ENCODE data around the gene JOSD1. TPM values are rescaled to one million over a fixed set of nuclear protein-coding genes. Genes with fewer than 3 reads are reported as not detected.

Gene JOSD1
- total RNA-seq, 4 donors from 2014 or later: 46.7 to 76.6 (median 62.2) TPM

DNA sequence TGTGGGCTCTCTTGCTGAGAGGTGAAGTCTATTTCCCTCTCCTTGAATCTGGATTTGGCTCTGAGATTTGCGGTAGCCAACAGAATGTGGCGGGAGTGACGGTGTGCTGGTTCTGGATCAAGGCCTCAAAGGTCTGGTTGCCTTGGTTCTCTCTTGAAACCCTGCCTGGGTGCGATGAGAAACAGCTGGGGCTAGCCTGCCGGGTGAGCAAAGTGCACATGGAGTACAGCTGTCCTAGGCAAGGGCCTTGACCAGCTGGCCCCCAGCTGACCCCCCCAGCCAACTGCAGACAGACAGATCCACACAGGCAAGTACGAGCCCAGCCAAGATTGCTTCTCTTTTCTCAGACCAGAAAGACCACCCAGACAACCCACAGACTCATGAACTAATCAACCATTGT is 44.2 kb upstream of the JOSD1 start:
- Histone ChIP-seq H3K36me3 (peaks cover 85 to 91% of the 10 kb centered on the region in 2 donors), H3K27ac (no peak overlapping the region), H3K4me3 (replicated peaks in 1 of 3) (no peak overlapping the region), H3K4me1 (no peaks in the 10 kb centered on the region), H3K9me3 (no peaks in the 10 kb centered on the region), H3K27me3 (no peaks in the 10 kb centered on the region)
- intact Hi-C loops (cut with DNase I): no loop called here
- DNase-seq: no peak
- 90 to 93% methylated on average over 5 to 6 of the region's 6 CpGs for WGBS, 2 donors
- no peak for TF ChIP-seq POLR2A (IDR thresholded peaks at IDR 0.05)
- TF ChIP-seq, protein P1, sequence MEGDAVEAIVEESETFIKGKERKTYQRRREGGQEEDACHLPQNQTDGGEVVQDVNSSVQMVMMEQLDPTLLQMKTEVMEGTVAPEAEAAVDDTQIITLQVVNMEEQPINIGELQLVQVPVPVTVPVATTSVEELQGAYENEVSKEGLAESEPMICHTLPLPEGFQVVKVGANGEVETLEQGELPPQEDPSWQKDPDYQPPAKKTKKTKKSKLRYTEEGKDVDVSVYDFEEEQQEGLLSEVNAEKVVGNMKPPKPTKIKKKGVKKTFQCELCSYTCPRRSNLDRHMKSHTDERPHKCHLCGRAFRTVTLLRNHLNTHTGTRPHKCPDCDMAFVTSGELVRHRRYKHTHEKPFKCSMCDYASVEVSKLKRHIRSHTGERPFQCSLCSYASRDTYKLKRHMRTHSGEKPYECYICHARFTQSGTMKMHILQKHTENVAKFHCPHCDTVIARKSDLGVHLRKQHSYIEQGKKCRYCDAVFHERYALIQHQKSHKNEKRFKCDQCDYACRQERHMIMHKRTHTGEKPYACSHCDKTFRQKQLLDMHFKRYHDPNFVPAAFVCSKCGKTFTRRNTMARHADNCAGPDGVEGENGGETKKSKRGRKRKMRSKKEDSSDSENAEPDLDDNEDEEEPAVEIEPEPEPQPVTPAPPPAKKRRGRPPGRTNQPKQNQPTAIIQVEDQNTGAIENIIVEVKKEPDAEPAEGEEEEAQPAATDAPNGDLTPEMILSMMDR (IDR thresholded peaks at IDR 0.05): no peak

DNA sequence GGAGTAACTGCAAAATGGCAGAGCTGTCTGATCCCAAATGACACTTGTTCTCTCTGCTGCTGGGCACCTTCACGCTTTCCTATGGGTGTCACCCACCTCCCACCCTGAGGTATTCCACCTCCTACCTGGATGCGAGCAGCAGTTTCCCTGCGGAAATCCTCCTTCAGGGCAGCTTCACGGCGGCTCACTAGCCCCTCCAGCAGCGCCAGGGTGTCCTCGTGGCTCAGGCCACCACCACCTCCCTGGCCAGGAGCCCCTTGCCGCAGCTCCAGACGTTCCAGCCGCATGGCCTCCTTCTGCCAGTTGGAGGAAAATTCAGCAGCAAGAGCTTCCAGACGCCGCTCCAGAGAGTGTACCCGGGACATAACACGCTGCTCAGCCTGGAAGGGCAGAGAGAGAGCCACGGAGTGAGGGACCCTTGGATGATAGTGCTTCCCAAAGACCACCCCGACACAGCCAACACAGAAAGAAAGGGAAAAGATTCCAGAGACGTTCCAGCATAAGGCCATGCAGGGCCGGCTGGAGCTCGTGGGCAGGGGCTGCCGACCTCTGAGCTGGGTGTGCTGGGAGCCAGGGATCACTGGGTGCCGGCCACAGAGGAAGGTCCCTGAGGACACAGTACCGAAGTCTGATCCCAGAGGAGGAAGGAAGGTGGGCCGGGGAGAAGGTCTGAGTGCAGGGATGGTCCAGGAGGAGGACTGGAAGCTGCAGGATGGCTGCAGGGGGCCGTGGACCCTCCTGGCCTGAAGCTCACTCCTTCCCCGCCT is 41.6 kb upstream of the JOSD1 start:
- Histone ChIP-seq H3K4me1 (no peaks in the 10 kb centered on the region), H3K27me3 (no peaks in the 10 kb centered on the region), H3K27ac (no peak overlapping the region), H3K36me3 (peaks cover 85 to 96% of the 10 kb centered on the region in 2 donors), H3K4me3 (replicated peaks in 1 of 3) (no peak overlapping the region), H3K9me3 (no peaks in the 10 kb centered on the region)
- intact Hi-C loops (cut with DNase I): no loop called here
- 93 to 94% methylated on average over 23 to 25 of the region's 25 CpGs for WGBS, 2 donors
- DNase-seq: no peak
- TF ChIP-seq, protein P1 (IDR thresholded peaks at IDR 0.05): no peak
- TF ChIP-seq POLR2A (IDR thresholded peaks at IDR 0.05): no peak

DNA sequence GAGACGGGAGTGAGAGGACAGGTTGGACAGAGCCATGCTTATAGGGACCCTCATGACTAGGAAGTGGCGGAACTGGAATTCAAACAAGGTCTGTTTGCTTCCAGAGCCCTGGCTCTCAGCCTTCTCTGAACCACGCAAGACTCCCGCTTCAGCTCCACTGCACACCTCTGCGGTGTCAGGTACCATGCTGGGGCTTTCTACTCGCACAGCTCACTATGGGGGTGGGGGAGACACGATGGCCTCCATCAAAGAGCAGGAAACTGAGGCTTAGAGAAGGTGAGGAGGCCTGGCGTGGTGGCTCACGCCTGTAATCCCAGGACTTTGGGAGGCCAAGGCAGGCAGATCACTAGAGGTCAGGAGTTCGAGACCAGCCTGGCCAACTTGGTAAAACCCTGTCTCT is 40.8 kb upstream of the JOSD1 start:
- H3K9me3 ChIP-seq: no peaks in the 10 kb centered on the region
- DNase-seq: no peak
- intact Hi-C loops (cut with DNase I): no loop called here
- WGBS, 2 donors: 96 to 100% methylated on average over 8 to 10 of the region's 10 CpGs
- H3K4me3 ChIP-seq (replicated peaks in 1 of 3): no peak overlapping the region
- H3K4me1 ChIP-seq: no peaks in the 10 kb centered on the region
- H3K27me3 ChIP-seq: no peaks in the 10 kb centered on the region
- peaks cover 90 to 93% of the 10 kb centered on the region in 2 donors for H3K36me3 ChIP-seq
- TF ChIP-seq, protein P1 (IDR thresholded peaks at IDR 0.05): no peak
- no peak for TF ChIP-seq POLR2A (IDR thresholded peaks at IDR 0.05)
- H3K27ac ChIP-seq: no peak overlapping the region

DNA sequence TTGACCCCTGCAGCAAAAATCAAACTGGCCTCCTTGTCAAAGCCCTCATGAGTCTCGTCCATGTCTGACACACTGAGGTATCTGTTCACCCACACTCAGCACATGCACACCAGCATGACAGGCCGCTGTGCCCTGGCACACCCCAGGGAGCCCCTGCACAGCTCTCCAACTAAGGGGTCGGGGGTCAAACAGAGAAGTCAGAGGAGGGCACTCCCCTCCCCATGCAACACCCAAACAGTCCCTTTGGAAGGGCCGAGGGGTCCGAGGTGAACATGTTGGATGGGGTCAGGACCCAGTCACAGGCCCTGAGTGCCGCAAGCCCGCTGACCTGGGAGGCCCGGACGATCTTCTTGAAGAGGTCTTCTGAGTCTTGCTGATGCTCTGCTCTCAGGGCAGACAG is 40.4 kb upstream of the JOSD1 start:
- TF ChIP-seq POLR2A (IDR thresholded peaks at IDR 0.05): no peak
- TF ChIP-seq, protein P1 (IDR thresholded peaks at IDR 0.05): no peak
- intact Hi-C loops (cut with DNase I): no loop called here
- Histone ChIP-seq H3K36me3 (peaks cover 86 to 96% of the 10 kb centered on the region in 2 donors), H3K4me3 (replicated peaks in 1 of 3) (no peak overlapping the region), H3K4me1 (peaks cover 0 to under 1% of the 10 kb centered on the region in 2 donors), H3K27ac (no peak overlapping the region), H3K27me3 (no peaks in the 10 kb centered on the region), H3K9me3 (no peaks in the 10 kb centered on the region)
- no peak for DNase-seq
- 88 to 92% methylated on average over 5 to 8 of the region's 9 CpGs for WGBS, 2 donors

DNA sequence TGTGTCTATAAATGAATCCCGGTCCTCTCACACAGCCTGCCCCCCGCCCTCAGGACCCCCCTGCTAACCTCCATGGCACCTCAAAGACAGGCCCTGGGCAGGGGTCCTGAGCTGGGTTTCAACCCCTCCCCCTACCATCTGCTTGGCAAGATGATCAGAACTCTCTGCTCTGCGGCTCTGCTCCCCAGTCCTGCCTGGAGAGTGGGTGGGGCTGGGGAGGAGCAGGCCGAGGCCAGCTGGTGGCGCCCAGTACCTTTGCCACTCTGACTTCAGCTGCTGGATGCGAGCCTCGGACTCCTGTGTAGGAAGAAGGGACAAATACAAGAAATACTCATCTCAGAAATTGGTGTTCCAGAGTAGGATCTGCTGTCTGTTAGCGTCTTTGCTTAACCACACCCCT is 40.0 kb upstream of the JOSD1 start:
- DNase-seq: no peak
- no peak overlapping the region for H3K27ac ChIP-seq
- no peaks in the 10 kb centered on the region for H3K9me3 ChIP-seq
- intact Hi-C loops (cut with DNase I): no loop called here
- peaks cover 0 to 5% of the 10 kb centered on the region in 2 donors for H3K4me1 ChIP-seq
- no peak for TF ChIP-seq POLR2A (IDR thresholded peaks at IDR 0.05)
- TF ChIP-seq, protein P1 (IDR thresholded peaks at IDR 0.05): no peak
- H3K4me3 ChIP-seq (replicated peaks in 1 of 3): no peak overlapping the region
- WGBS, 2 donors: 79 to 100% methylated on average over 6 to 8 of the region's 8 CpGs
- H3K27me3 ChIP-seq: no peaks in the 10 kb centered on the region
- H3K36me3 ChIP-seq: peaks cover 86 to 96% of the 10 kb centered on the region in 2 donors
